ENCODE data around the gene CBARP. TPM values are rescaled to one million over a fixed set of nuclear protein-coding genes. Genes with fewer than 3 reads are reported as not detected.

Gene CBARP
- total and polyA plus RNA-seq, 2 of the 13 experiments (the other 11 are each of a cell fraction or from before 2014, with no cell fraction given), result 1.2 to 1.4 TPM

- no peak for TF ChIP-seq MTF1 (CRISPR knock-in tag; IDR thresholded peaks at IDR 0.05)
- TF ChIP-seq ZBTB44 (CRISPR knock-in tag; IDR thresholded peaks at IDR 0.05), result no peak
- TF ChIP-seq ZBTB3 (CRISPR knock-in tag; IDR thresholded peaks at IDR 0.05; ENCODE audit: borderline replicate concordance, low read depth), result no peak; the same call in 1 of the 2 replicates
- TF ChIP-seq ZNF17 (CRISPR knock-in tag; IDR thresholded peaks at IDR 0.05), result no peak
- TF ChIP-seq RORA (CRISPR knock-in tag; IDR thresholded peaks at IDR 0.05), result no peak
- no peak; the same call in 1 of the 2 replicates for TF ChIP-seq ZHX2 (IDR thresholded peaks at IDR 0.05; ENCODE audit: low read depth)
- no peak for TF ChIP-seq ZHX2 (CRISPR knock-in tag; IDR thresholded peaks at IDR 0.05; ENCODE audit: borderline replicate concordance)
- TF ChIP-seq ZBTB49 (CRISPR knock-in tag; IDR thresholded peaks at IDR 0.05; ENCODE audit: borderline replicate concordance), result no peak
- TF ChIP-seq ZFP36L2 (CRISPR knock-in tag; IDR thresholded peaks at IDR 0.05), result no peak
- 0 out of 2 replicates have a peak, but pooled peaks have one; percentile 59 for TF ChIP-seq NFATC3 (CRISPR knock-in tag; IDR thresholded peaks at IDR 0.05)
- TF ChIP-seq ZBTB20 (CRISPR knock-in tag; IDR thresholded peaks at IDR 0.05; ENCODE audit: borderline replicate concordance, low read depth), result no peak
- TF ChIP-seq ZNF709 (CRISPR knock-in tag; IDR thresholded peaks at IDR 0.05), result 0 out of 2 replicates have a peak, but pooled peaks have one; percentile 20
- no peak for TF ChIP-seq ZNF850 (CRISPR knock-in tag; conservative IDR thresholded peaks at IDR 0.05)
- no peak for TF ChIP-seq POLR2AphosphoS2 (IDR thresholded peaks at IDR 0.05; ENCODE audit: low read depth, low read length)
- TF ChIP-seq FLYWCH1 (CRISPR knock-in tag; IDR thresholded peaks at IDR 0.05), result no peak
- TF ChIP-seq ZNF790 (CRISPR knock-in tag; IDR thresholded peaks at IDR 0.05; ENCODE audit: borderline replicate concordance), result no peak
- no peak for TF ChIP-seq THAP7 (CRISPR knock-in tag; IDR thresholded peaks at IDR 0.05)
These were observed 32.4 kb downstream of the CBARP start, which contains the start of gene STK11 (continued) for GRCh38 chr19:1205114-1206099.
